DMS114 treated with DMSO at 0.1 percent for 48 hours (cell line): ENCODE data around the gene UIMC1.
"Not testable (repeated sequence)": the region's sequence is repeated elsewhere in the genome, so short reads cannot be mapped to it uniquely, and the experiment has no call there.

Source experiments
- DNase-seq: peaks from one replicate; lab custom pipeline; 2025; ENCODE audit not compliant: unreplicated experiment; lab: John Stamatoyannopoulos, UW

UIMC1 gene

DNA sequence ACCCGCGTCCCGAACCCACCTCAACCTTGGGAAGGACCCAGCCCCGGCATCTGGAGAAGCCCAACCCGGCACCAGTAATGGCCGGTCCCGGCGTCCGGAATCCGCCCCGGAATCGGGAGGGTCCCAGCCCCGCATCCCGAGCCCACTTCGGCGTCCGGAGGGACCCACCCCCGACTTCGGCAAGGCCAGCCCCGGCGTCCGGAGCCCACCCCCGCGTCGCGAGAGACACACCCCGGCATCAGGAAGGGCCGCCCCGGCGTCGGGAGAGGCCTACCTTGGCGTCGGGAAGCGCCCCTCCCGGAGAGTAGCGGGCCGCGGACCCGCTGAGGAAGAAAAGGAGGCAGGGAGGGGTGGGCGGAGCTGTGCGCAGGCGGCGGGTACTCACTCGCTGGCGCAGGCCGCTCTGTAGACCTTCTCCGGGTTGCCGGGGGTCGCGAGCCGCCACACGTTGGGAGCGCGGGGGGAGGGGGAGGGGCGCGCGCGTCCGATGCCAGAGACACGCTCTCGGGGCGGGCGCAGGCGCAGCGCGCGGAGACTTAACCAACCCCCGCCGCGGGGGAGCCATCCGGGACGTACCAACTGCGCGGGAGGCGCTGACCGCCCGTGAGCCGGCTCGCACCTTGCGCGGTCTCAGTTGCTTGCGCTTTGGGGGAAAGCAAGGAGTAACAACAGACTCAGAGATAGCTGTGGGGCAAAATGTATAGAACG, at the start of gene UIMC1:
Gene UIMC1, minus strand, starts transcription at position 515 of the 708 bp plus-strand sequence. CDS start 24,164 bp downstream, outside the sequence.
- DNase-seq: peak; percentile 75

DNA sequence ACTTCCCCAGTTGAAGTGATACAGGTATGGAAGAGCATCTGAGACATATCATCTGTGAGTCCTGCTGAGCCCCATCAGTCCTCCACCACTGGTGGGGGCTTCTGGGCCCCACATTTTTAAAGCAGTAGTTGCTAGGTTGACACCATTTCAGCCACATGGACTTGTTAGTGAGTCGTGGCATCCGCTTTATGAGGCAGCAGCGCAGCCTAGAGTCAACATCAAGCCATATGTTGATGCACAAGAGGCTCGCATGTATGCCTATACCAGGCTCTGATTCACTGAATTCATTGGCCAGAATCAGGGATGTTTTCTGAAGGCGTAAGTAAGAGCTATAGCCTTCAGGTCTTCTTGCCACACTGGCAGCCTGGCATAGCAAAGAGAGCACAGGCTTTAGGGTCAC, 42.7 kb upstream of the UIMC1 start:
- DNase-seq: no peak

DNA sequence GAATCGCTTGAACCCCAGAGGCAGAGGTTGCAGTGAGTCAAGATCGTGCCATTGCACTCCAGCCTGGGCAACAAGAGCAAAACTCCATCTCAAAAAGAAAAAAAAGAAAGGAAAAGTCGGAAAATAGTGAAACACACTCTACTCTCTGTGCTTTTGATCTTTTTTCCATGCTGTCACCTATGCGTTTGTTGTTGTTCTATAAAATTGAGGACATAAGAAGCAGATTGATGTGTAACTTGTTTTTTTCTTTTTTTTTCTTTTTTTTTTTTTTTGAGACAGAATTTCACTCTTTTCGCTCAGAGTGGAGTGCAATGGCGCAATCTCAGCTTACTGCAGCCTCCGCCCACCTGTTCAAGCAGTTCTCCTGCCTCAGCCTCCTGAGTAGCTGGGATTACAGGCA, 42.0 kb upstream of the UIMC1 start:
- DNase-seq: not testable (repeated sequence)

DNA sequence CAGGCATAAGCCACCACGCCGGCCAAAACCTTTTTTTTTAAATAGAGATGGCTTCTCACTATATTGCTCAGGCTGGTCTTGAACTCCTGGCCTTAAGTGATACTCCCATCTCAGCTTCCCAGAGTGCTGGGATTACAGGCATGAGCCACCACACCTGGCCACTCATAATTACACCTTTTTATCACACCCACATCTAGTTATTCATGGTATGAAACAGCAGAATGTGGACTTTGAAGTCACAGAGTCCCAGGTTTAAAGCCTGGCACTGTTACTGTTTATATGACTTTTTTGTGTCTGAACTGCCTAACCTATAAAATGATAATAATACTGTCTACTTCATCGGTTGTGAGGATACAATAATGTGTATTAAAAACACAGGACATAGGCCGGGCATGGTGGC, 39.1 kb upstream of the UIMC1 start:
- DNase-seq: no peak

DNA sequence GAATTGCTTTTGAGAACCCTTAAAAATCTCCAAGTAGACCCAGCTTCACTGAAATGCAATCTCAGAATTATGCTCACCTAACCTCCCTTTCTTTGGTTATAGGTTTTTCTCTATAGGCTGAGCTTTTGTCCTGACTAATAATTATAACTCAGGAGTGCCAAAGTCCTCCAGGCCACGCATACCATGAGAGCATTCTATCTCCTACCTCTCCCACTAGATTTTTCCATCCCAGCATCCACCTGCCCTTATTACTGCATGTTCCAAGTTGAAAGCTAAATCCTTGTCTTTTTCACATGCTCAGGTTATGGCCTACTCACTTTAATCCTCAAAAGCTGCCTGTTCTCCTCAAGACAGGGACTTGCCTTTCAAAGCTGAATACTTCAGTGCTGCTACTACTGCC, 38.1 kb upstream of the UIMC1 start:
- no peak for DNase-seq

DNA sequence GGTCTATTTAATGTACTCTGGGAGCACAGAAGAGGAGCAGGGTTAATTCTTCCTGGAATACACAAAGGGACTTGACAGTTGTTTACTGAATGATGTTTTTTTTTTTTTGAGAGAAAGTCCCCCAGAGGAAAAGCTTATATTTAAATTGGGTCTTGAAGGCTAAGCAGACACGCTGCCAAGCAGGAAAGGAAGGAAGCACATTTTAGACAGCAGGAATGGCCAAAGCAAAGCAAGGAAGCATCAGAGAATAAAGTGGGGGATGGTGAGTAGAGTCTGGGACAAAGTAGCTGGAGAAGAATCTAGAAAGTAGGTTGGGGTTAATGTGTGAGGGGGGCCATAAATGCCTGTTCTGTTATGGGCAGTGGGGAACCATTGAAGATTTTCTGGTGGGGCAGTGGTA, 37.4 kb upstream of the UIMC1 start:
- no peak for DNase-seq

DNA sequence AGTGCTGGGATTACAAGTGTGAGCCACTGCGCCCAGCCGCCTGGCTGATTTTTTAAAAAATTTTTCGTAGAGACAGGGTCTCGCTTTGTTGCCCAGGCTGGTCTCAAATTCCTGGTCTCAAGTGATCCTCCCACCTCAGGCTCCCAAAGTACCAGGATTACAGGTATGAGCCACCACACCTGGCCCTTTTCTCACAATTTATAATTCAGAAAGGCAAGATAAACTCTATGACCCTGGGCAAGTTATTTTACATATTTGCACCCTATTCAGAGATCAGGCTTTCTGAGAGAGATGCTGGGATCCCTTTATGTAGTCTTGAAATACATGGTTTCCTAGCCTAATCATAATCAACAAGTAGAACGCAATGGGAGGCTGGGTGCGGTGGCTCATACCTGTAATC, 36.5 kb upstream of the UIMC1 start:
- no peak for DNase-seq

DNA sequence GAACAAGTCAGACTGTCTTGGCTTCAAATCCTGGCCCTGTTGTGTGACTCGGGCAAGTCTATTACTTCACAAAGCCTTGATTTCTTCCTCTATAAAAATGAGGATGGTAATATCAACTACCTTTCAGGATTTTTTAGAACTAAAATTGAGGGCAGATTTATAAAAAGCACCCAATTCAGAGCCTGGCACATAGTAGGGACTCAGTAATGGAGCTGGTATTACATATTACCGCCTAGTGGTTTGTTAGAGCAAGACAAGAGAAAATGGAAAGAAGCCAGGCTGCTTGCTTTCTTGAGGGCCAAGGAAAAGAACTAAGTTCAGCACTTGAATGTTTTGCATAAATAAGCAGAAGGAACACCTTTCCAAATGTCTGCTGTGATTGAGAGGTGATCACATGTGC, 35.4 kb upstream of the UIMC1 start:
- no peak for DNase-seq

DNA sequence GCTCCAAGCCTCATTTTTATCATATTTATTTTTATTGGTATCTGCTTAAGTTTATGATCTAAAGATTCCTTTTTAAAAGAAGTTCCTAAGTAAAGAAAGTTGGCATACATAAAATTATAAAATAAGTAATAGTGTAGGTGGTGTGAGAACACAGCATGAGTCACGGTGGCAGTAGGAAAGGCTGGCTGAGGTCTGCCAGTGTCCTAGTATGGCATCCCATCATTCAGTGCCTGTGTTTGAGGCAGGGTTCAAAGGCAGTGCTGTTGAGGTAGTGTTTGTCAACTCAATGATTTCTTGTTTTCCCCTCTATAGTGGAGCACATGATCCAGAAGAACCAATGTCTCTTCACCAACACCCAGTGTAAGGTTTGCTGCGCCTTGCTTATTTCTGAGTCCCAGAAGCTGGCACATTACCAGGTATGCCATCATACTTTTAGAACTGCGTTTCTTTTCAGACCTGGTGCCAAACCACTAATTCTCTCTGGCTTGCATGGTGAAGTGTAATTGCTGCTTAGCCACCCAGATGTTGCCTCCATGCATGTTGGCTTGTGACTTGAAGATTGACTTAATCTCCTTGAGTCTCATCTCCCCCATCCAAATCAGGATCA, 34.3 kb upstream of the UIMC1 start:
- no peak for DNase-seq

DNA sequence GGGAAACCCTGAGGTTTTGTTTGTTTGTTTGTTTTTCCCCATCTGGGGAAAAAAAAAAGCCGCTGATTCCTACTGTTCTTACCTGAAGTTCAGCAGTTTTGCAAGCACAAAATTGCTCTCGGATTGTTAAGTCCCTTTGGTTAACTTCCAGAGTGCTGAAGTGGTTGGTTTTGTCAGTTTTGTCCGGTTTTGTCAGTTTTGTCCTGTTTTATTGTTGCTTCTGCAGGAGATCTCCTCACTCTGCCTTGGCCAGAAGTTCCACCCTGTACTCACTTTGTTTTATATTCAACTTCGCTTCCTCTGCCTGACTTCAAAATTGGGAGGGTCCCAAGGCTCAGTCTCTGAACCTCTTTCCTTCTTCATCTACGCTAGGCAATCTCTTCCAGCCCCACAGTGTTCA, 30.3 kb upstream of the UIMC1 start:
- DNase-seq: no peak

DNA sequence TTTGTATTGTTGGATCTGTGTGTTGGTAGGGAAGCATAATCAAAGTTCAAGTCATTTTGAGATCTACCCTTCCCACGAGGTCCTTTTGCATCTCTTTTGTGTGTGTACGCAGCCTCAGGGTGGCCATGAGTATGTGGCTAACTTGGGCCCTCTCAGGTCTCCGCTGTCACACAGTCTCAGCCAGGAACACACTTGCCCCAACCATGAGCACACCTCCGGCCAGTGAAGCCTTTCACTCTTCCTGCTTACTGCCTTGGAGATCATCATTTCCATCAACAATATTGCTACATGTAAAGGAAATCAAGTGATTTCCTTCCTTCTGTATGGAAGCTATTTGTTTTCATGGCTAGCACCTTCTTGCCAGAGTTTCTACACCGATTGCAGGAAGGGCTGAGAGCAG, 29.9 kb upstream of the UIMC1 start:
- no peak for DNase-seq

DNA sequence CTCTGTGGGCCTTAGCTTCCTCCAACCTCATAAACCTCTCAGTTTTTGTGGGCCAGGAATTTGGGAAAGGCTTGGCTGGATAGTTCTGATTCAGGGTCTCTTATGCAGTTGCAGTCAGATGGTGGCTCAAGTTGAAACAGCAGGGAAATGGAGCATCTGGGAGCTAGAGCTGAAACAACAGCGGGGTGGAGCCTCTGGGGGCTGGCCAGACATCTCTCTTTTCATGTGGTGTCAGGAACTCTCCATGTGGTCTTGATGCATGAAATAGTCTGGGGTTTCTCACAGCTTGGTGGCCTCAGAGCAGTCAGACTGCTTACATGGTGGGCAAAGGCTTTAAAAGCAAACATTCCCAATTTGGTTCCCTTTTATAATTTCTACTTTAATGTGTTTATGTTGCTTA, 29.4 kb upstream of the UIMC1 start:
- DNase-seq: no peak

DNA sequence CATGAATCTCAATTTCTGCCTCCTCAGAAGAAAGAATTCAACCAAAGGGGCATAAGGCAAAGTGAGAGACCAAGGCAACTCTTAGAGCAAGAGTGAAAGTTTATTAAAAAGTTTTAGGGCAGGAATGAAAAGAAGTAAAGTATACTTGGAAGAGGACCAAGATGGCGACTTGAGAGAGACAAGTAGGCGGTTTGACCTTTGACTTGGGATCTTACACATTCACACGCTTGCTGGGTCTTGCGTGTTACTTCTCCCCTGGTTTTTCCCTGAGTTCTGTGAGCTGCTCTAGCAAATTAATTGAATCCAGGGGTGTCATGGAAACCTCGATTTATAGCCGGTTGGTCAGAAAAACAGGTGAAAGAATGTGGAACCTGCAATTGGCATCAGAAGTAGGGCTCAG, 22.9 kb upstream of the UIMC1 start:
- no peak for DNase-seq

DNA sequence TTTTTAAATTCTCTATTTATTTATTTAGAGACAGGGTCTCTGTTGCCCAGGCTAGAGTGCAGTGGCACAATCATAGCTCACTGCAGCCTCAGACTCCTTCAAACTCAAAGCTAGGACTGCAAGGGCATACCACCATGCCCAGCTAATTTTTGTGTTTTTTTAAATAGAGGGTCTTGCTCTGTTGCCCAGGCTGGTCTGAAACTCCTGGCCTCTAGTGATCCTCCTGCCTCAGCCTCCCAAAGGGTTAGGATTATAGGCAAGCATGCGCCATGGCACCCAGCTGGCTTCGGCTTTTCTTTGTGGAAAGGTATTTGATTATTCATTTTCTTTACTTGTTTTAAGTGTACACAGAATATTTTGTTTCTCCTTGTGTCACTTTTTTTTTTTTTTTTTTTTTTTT, 21.1 kb upstream of the UIMC1 start:
- DNase-seq: no peak

DNA sequence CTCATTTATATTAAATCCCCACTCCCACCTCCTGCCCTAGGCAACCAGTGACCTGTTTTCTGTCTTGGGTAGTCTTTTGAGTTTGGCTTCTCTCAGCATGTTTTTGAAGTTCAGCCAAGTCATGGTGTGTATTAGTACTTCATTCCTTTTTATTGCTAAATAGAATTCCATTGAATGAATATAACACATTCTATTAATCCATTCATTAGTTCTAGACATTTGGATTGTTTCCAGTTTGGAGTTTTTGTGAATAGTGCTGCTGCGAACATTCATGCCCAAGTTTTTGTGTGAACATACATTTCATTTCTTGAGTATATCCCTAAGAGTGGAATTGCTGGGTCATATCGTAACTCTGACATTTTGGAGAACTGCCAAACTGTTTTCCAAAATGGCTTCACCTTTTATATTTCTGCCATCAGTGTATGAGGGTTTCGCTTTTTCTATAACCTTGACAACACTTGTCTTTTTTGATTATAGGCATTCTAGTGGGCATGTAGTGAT, 18.6 kb upstream of the UIMC1 start:
- DNase-seq: no peak

DNA sequence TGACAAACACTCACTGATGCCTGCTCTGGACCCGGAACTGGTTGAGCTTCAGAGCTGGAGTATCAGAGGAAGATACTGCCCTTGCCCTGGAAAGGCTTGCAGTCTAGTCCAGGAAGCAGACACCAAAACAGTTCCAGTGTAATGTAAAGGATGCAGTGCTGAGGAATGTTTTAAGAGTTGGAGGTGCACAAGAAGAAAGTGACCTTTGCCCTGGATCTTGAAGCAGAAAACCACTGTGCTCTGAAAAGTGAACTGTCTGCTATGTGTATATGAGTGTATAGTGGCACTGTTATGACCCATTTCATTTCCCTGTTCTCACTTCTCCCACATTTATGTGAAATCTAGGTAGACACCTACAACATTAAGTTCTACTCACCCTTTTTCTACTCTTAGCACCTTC, 18.0 kb upstream of the UIMC1 start:
- no peak for DNase-seq

DNA sequence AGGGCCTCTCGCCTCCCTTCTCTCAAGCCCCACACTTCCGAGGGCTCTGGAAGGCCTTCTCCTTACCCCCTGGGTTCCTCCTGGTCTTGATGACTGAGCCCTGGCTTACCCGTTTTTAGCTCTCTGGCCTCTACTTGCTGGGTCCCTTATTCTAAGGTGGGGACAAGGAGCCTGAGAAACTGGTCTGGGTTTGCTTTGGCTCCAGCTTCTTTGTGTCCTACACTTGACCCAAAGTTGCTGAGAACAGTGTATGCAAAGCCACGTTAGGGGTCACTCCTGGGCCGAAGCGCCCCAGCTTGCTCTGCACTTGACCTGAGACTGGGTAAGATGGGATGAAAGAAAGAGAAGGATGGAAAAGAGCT, 16.7 kb upstream of the UIMC1 start:
- no peak for DNase-seq

DNA sequence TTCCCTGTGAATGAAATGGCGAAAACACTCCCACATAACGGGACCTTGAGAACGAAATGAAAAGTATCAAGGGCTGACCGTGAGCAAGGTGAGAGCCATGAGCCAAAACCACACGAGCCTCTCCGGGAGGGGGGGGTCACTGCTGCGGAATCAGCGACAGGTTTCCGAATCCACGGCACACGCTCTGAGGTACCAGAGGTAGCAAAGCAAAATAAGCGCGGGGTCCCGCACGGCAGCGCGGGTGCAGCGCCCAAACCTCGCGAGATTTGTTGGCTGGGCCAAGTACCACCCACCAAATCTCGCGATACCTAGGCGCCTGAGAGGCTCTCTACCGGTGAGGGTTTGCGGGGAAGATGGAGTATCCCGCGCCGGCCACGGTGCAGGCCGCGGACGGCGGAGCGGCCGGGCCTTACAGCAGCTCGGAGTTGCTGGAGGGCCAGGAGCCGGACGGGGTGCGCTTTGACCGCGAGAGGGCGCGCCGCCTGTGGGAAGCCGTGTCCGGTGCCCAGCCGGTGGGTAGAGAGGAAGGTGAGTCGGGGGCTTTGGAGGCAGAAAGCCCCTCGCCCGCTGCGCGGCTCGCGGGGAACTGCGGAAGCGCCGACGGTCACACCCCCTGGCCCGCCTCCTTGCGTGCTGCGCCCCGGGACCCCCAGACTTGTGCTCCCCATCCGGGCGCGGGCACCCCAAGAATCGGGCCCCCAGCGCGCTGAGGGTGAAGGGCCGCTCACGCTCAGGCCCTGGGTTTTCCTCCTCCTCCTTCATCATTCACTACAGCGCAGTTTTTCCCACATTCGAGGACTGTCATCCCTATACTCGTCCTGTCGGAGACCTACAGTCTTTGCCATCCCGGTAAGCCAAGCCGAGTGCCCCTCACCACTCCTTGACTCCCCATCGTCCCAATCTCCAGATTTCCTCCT, 16.1 kb upstream of the UIMC1 start, which contains the start of gene ZNF346:
Gene ZNF346, plus strand, starts transcription at position 311 of the 917 bp plus-strand sequence. Its CDS starts 43 bp downstream, at position 354.
- peak; percentile 90 for DNase-seq

DNA sequence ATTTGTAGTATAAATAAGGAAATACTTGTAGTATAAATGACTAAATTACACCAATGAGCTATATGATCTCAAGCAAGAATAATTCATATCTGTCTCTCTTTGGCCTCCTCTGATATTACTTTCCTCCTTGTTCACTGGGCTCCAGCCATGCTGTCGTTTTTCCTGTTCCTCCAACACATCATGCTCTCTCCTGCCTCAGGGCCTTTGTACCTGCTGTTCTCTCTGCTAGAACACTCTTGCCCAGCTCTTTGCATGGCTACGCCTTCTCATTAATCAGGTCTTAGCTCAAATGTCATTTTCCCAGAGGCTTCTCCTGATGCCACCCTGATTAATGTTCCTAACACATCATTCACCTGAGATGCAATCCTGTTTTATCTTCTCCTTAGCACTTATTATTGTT, 13.5 kb upstream of the UIMC1 start:
- no peak for DNase-seq

DNA sequence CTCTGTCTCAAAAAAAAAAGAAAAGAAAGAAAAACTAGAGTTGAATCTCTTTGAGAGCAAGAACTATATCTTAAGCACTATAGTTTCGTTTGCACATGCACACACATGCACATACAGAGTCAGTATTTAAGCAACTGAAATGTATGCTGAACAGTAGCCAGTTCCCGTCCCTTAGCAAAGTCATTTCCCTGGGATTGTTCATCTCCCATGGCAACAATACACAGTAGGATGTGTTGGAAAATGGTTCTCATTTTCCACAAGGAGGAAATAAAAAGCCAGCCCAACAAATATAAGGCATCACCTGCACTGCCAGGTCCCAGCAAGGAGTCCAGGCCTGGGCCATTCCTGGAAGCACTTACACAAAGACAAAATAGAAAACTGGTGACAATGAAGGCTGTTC, 11.8 kb upstream of the UIMC1 start:
- DNase-seq: no peak

DNA sequence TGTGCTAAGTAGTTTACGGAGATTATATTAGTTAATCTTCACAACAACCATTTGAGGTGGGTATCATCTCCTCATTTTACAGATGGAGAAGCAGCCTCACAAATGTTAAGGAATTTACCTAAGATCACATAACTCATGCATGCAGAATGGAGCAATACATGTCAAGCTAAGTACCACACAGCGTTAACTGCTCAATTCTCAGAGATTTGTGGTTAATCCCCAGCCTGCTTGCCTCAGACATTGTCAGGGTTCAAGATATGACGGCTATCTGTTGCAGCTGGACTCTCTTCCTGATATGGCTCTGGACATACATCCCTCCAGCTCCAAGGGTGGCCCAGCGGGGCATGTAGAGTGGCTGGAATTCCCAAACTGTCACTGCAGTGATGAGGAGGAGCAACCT, 8.6 kb upstream of the UIMC1 start:
- no peak for DNase-seq

DNA sequence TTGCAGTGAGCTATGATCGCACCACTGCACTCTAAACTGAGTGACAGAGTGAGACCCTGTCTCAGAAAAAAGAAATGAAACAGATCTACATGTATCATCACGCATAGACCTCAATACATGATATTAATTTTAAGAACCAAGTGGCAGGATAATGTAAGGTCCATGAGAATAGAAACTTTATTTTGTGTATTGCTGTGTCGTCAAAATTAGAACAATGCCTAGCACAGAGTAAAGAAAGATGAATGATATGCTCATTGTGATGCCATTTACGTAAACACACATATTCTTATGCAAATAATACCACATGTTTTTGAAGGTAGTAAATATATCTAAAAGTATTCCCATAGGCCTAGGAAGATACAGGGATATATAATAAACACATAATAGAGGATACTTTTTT, 3.6 kb upstream of the UIMC1 start:
- DNase-seq: no peak
